ENCODE results near the gene SKIC8. TPM values are rescaled to one million over a fixed set of nuclear protein-coding genes. Genes with fewer than 3 reads are reported as not detected.

Gene SKIC8
- total and polyA plus RNA-seq, 2 of the 13 experiments (the other 11 are each of a cell fraction or from before 2014, with no cell fraction given): 69.5 to 70.6 TPM

DNA sequence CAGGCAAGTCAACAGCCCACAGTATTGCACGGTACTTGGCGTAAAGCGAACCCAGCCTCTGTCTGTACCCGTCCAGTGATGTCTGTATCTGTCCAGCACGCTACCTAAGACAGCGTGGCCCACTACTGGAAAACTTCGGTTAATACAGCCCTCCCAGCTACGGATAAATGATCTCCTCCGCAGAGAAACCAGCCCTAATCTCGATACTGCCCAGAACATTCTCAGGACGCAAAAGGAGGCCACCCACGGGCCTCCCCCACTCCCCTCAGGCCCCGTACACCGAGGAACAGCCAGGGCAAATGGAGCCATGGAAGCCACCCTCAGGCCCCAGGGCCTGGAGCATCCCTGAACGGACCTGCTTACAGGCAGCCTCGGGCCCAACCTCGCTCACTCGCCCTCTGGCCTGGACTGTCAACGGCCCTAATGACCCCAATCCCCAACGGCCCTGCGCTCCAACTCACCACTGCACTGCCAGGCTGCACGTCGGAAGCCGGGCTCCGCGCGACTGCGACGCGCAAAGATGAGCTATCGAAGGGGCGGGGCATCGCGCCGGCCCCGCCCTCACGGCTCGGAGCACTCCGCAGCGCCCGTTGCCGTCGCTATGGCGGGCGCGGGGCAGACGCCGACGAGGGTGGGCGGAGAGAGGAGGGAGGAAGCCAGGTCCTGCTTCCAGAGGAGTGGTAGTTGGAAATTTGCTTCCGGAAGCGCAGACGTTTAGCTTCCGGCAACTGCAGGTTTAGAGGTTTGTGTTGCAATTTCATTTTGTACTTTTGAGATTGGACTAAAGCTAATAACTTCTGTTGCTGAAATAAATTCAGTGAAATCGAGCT, at the start of gene SKIC8 (continued):
- TF ChIP-seq, protein P1, sequence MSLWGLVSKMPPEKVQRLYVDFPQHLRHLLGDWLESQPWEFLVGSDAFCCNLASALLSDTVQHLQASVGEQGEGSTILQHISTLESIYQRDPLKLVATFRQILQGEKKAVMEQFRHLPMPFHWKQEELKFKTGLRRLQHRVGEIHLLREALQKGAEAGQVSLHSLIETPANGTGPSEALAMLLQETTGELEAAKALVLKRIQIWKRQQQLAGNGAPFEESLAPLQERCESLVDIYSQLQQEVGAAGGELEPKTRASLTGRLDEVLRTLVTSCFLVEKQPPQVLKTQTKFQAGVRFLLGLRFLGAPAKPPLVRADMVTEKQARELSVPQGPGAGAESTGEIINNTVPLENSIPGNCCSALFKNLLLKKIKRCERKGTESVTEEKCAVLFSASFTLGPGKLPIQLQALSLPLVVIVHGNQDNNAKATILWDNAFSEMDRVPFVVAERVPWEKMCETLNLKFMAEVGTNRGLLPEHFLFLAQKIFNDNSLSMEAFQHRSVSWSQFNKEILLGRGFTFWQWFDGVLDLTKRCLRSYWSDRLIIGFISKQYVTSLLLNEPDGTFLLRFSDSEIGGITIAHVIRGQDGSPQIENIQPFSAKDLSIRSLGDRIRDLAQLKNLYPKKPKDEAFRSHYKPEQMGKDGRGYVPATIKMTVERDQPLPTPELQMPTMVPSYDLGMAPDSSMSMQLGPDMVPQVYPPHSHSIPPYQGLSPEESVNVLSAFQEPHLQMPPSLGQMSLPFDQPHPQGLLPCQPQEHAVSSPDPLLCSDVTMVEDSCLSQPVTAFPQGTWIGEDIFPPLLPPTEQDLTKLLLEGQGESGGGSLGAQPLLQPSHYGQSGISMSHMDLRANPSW (CRISPR knock-in tag; IDR thresholded peaks at IDR 0.05; ENCODE audit: borderline replicate concordance): no peak; the same call in 1 of the 2 replicates
- TF ChIP-seq NFIC (IDR thresholded peaks at IDR 0.05; ENCODE audit: low read length) (no peak), ZNF614 (CRISPR knock-in tag; IDR thresholded peaks at IDR 0.05; ENCODE audit: borderline replicate concordance) (no peak), ZNF790 (CRISPR knock-in tag; IDR thresholded peaks at IDR 0.05; ENCODE audit: borderline replicate concordance) (no peak), SAP130 (CRISPR knock-in tag; IDR thresholded peaks at IDR 0.05; ENCODE audit: low read depth) (peak; percentile 99), ZBTB7A (CRISPR knock-in tag; IDR thresholded peaks at IDR 0.05) (0 out of 2 replicates have a peak, but pooled peaks have one; percentile 42), ZFAT (CRISPR knock-in tag; conservative IDR thresholded peaks at IDR 0.05) (no peak), ISX (CRISPR knock-in tag; conservative IDR thresholded peaks at IDR 0.05) (no peak), MYNN (CRISPR knock-in tag; IDR thresholded peaks at IDR 0.05; ENCODE audit: low read depth) (no peak), ZNF354B (CRISPR knock-in tag; IDR thresholded peaks at IDR 0.05) (no peak), ADNP (CRISPR knock-in tag; IDR thresholded peaks at IDR 0.05) (no peak), TAF1 (CRISPR knock-in tag; IDR thresholded peaks at IDR 0.05) (peak; percentile 81)
- TF ChIP-seq, protein P2, sequence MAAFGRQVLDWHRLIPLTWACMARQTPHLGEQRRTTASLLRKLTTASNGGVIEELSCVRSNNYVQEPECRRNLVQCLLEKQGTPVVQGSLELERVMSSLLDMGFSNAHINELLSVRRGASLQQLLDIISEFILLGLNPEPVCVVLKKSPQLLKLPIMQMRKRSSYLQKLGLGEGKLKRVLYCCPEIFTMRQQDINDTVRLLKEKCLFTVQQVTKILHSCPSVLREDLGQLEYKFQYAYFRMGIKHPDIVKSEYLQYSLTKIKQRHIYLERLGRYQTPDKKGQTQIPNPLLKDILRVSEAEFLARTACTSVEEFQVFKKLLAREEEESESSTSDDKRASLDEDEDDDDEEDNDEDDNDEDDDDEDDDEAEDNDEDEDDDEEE (CRISPR knock-in tag; IDR thresholded peaks at IDR 0.05): no peak
- TF ChIP-seq, protein P3, sequence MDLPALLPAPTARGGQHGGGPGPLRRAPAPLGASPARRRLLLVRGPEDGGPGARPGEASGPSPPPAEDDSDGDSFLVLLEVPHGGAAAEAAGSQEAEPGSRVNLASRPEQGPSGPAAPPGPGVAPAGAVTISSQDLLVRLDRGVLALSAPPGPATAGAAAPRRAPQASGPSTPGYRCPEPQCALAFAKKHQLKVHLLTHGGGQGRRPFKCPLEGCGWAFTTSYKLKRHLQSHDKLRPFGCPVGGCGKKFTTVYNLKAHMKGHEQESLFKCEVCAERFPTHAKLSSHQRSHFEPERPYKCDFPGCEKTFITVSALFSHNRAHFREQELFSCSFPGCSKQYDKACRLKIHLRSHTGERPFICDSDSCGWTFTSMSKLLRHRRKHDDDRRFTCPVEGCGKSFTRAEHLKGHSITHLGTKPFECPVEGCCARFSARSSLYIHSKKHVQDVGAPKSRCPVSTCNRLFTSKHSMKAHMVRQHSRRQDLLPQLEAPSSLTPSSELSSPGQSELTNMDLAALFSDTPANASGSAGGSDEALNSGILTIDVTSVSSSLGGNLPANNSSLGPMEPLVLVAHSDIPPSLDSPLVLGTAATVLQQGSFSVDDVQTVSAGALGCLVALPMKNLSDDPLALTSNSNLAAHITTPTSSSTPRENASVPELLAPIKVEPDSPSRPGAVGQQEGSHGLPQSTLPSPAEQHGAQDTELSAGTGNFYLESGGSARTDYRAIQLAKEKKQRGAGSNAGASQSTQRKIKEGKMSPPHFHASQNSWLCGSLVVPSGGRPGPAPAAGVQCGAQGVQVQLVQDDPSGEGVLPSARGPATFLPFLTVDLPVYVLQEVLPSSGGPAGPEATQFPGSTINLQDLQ (CRISPR knock-in tag; IDR thresholded peaks at IDR 0.05): no peak
- TF ChIP-seq, protein P4, sequence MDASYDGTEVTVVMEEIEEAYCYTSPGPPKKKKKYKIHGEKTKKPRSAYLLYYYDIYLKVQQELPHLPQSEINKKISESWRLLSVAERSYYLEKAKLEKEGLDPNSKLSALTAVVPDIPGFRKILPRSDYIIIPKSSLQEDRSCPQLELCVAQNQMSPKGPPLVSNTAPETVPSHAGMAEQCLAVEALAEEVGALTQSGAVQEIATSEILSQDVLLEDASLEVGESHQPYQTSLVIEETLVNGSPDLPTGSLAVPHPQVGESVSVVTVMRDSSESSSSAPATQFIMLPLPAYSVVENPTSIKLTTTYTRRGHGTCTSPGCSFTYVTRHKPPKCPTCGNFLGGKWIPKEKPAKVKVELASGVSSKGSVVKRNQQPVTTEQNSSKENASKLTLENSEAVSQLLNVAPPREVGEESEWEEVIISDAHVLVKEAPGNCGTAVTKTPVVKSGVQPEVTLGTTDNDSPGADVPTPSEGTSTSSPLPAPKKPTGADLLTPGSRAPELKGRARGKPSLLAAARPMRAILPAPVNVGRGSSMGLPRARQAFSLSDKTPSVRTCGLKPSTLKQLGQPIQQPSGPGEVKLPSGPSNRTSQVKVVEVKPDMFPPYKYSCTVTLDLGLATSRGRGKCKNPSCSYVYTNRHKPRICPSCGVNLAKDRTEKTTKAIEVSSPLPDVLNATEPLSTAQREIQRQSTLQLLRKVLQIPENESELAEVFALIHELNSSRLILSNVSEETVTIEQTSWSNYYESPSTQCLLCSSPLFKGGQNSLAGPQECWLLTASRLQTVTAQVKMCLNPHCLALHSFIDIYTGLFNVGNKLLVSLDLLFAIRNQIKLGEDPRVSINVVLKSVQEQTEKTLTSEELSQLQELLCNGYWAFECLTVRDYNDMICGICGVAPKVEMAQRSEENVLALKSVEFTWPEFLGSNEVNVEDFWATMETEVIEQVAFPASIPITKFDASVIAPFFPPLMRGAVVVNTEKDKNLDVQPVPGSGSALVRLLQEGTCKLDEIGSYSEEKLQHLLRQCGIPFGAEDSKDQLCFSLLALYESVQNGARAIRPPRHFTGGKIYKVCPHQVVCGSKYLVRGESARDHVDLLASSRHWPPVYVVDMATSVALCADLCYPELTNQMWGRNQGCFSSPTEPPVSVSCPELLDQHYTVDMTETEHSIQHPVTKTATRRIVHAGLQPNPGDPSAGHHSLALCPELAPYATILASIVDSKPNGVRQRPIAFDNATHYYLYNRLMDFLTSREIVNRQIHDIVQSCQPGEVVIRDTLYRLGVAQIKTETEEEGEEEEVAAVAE (CRISPR knock-in tag; IDR thresholded peaks at IDR 0.05; ENCODE audit: borderline replicate concordance): no peak
- TF ChIP-seq, protein P5, sequence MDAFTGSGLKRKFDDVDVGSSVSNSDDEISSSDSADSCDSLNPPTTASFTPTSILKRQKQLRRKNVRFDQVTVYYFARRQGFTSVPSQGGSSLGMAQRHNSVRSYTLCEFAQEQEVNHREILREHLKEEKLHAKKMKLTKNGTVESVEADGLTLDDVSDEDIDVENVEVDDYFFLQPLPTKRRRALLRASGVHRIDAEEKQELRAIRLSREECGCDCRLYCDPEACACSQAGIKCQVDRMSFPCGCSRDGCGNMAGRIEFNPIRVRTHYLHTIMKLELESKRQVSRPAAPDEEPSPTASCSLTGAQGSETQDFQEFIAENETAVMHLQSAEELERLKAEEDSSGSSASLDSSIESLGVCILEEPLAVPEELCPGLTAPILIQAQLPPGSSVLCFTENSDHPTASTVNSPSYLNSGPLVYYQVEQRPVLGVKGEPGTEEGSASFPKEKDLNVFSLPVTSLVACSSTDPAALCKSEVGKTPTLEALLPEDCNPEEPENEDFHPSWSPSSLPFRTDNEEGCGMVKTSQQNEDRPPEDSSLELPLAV (CRISPR knock-in tag; conservative IDR thresholded peaks at IDR 0.05; ENCODE audit: low read depth): no peak
